Heart left ventricle (tissue), 13 donors: ENCODE data around the gene KIAA0753.

ENCODE experiments used
- POLR2A ChIP-seq, 2 donors: fragments of 450-650 bp; IDR thresholded peaks; one replicate each; pipeline ENCODE4 v1.6.1; 2017; ENCODE audit warnings: antibody characterized with exemption in 2 of 2, mild to moderate bottlenecking in 2 of 2, moderate library complexity in 2 of 2
- TF ChIP-seq, protein P1 (sequence below), 12 donors: fragments of 200-600 bp; sonication (generic) in 4 of 12; IDR thresholded peaks; one replicate each; pipeline versions ENCODE4 v1.5.0 to v1.8.0; 2018 to 2022; ENCODE audit warnings: antibody characterized with exemption in 12 of 12, mild to moderate bottlenecking in 5 of 12
- donor health status: ischemic (EF 13 %, LVEDD 7.1; RV severe dilation, severe dysfunction).
- donor health status: DM: no; HTN: yes; CAD: no.
- donor health status: DM: no; HTN: no; CAD: no.
- donor health status: ischemic (EF 25% LVEDD 6.9; RV normal size, moderate dysfunction).
- donor health status: ischemic (EF 25% LVEDD 5.7; RV mildly dilated, moderate dysfunction).
- donor health status: ischemic (EF 35%, LVEDD 5.7; RV mildly dilated, moderate dysfunction).
- donor health status: nonischemic (EF 11% LVEDD 7.7; RV severe dilation, severe dysfunction).
- donor health status: DM: yes; HTN: yes; CAD: no.
- donor health status: PGD.
- donor health status: ischemic (EF 29% LVEDD 5.4; RV normal size, mild dysfunction).
- donor health status: nonischemic (EF 23%, LVEDD 6.1; RV moderate dilation, normal function).

DNA sequence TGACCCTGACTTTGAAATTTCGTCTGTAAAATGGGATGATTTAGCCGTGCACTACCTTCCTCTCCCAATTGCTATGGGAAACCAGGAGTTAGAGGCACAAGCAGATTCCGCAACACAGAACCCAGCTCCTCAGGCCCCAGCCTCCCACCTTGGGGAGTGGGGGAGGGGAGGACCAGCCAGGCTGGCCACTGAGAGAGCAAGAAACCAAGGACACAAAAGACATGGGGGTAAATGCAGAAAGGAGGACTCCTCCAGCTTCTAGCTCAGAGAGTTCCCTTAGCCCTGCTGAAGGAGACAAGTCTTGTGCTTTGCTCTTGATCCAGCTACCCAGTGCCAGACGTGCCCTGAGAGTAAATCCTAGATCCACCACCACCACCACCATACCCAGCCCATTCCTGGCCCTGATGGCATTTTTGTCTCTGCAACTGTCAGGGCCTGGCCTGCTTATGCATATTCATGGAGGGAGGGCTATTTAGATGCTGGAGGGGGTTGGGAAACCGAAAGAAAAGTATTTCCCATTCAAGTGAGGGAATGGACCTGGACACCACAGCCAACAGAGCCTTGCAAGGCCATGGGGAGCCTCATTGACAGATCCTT is 110.1 kb downstream of the KIAA0753 start:
- TF ChIP-seq, protein P1, sequence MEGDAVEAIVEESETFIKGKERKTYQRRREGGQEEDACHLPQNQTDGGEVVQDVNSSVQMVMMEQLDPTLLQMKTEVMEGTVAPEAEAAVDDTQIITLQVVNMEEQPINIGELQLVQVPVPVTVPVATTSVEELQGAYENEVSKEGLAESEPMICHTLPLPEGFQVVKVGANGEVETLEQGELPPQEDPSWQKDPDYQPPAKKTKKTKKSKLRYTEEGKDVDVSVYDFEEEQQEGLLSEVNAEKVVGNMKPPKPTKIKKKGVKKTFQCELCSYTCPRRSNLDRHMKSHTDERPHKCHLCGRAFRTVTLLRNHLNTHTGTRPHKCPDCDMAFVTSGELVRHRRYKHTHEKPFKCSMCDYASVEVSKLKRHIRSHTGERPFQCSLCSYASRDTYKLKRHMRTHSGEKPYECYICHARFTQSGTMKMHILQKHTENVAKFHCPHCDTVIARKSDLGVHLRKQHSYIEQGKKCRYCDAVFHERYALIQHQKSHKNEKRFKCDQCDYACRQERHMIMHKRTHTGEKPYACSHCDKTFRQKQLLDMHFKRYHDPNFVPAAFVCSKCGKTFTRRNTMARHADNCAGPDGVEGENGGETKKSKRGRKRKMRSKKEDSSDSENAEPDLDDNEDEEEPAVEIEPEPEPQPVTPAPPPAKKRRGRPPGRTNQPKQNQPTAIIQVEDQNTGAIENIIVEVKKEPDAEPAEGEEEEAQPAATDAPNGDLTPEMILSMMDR (IDR thresholded peaks at IDR 0.05) = no peak
- no peak for TF ChIP-seq POLR2A (IDR thresholded peaks at IDR 0.05)
